ENCODE results near the gene SF1.
A peak's percentile ranks its signal among the peaks of the same experiment; 100 is the strongest.

Gene SF1

GRCh38 chr11:64800303-64801157 lies 22.2 kb upstream of the SF1 start:
- DNase-seq = no peak

GRCh38 chr11:64799623-64800302 lies 21.4 kb upstream of the SF1 start:
- DNase-seq = no peak

GRCh38 chr11:64799256-64799622 lies 20.9 kb upstream of the SF1 start:
- no peak for DNase-seq

GRCh38 chr11:64796757-64797541 lies 18.6 kb upstream of the SF1 start:
- DNase-seq = no peak

- DNase-seq = no peak
These were observed 17.9 kb upstream of the SF1 start for GRCh38 chr11:64796047-64796756.

- DNase-seq = no peak
These were observed 16.2 kb upstream of the SF1 start for GRCh38 chr11:64794526-64794925.

- DNase-seq = no peak
These were observed 15.2 kb upstream of the SF1 start for GRCh38 chr11:64793271-64794160.

GRCh38 chr11:64792482-64792881 lies 14.1 kb upstream of the SF1 start:
- no peak for DNase-seq

GRCh38 chr11:64791781-64792291 lies 13.5 kb upstream of the SF1 start:
- DNase-seq = no peak

GRCh38 chr11:64790205-64791095 lies 12.1 kb upstream of the SF1 start:
- DNase-seq = no peak

- no peak for DNase-seq
These were observed 11.2 kb upstream of the SF1 start for GRCh38 chr11:64789331-64790204.

- DNase-seq = no peak
These were observed 10.2 kb upstream of the SF1 start for GRCh38 chr11:64788321-64789215.

GRCh38 chr11:64787526-64788320 lies 9.4 kb upstream of the SF1 start:
- peak; percentile 64 for DNase-seq

GRCh38 chr11:64786308-64786707 lies 8.0 kb upstream of the SF1 start:
- no peak for DNase-seq

- DNase-seq = no peak
These were observed 6.7 kb upstream of the SF1 start for GRCh38 chr11:64784813-64785581.

GRCh38 chr11:64778223-64778472 lies 194 bp downstream of the SF1 start:
- DNase-seq = no peak

All from activated naive CD4-positive, alpha-beta T cell treated with Interleukin-2 at 50 U/mL for 16 hours (primary cell).